OCI-LY1 (cell line): Measurements from ENCODE around the gene VAPB.

Experiments
- EZH2 ChIP-seq: fragments of 200-600 bp; sonication (generic), shearing (Covaris generic); IDR thresholded peaks from 2 replicates; pipeline ENCODE4 v1.8.0; 2017; ENCODE audit warnings: borderline replicate concordance, mixed run types, mild to moderate bottlenecking, antibody characterized with exemption, low read length, moderate library complexity, mixed read lengths
- TF ChIP-seq, protein P1 (sequence below): fragments of 200-600 bp; sonication (generic), shearing (Covaris generic); IDR thresholded peaks from 2 replicates; pipeline ENCODE4 v1.5.1; 2017; ENCODE audit warnings: mild to moderate bottlenecking, antibody characterized with exemption, low read length, moderate library complexity, mixed read lengths

DNA sequence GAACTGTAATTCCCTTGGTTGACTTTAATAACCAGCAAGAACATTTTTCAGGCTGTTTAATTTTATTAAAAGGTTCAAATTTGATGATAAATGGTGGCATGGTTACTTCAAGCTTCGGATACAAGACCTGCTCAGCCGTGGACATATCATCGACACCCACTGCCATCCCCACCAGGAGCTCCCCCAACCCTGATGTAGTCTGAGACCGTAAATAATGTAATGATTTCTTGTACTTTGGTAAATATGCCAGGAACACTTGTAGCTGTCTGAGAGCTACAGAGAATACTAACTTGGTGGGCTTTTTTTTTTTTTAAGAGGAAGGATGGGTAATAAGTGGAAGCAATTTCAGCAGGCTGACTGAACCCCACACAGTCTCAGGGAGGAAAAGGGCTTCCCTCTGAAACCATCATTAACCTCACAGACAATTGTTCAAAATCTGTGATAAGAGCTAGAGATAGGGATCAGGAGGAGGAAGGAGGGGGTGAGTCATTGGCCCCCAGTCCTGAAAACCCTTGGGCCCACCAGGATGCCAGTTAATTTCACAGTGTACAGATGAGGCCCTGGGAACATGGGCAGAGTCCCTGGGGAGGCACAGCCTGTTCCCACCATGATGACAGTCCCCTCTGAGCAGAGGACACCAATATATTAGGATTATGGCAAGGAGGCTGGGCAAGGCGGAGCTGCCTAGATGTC is 70.2 kb downstream of the VAPB start:
- TF ChIP-seq, protein P1, sequence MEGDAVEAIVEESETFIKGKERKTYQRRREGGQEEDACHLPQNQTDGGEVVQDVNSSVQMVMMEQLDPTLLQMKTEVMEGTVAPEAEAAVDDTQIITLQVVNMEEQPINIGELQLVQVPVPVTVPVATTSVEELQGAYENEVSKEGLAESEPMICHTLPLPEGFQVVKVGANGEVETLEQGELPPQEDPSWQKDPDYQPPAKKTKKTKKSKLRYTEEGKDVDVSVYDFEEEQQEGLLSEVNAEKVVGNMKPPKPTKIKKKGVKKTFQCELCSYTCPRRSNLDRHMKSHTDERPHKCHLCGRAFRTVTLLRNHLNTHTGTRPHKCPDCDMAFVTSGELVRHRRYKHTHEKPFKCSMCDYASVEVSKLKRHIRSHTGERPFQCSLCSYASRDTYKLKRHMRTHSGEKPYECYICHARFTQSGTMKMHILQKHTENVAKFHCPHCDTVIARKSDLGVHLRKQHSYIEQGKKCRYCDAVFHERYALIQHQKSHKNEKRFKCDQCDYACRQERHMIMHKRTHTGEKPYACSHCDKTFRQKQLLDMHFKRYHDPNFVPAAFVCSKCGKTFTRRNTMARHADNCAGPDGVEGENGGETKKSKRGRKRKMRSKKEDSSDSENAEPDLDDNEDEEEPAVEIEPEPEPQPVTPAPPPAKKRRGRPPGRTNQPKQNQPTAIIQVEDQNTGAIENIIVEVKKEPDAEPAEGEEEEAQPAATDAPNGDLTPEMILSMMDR: no peak
- no peak for TF ChIP-seq EZH2
